Prostate gland (tissue), 2 donors: Measurements from ENCODE around the gene FBXW8. TPM values are rescaled to one million over a fixed set of nuclear protein-coding genes. Genes with fewer than 3 reads are reported as not detected.

ENCODE experiments used
- DNase-seq: peaks from one replicate; pipeline ENCODE4 v3.0.0-alpha.2; 2019; ENCODE audit warnings: low spot score
- H3K27ac ChIP-seq, 2 donors: fragments of 200-600 bp; sonication (generic); 2 replicates each; pipeline ENCODE4 v1.5.1; 2017 to 2019
- H3K27me3 ChIP-seq: fragments of 200-600 bp; sonication (generic); replicated peaks from 2 replicates; pipeline ENCODE4 v1.5.1; 2019; ENCODE audit not compliant: insufficient read depth
- H3K36me3 ChIP-seq, 2 donors: fragments of 200-600 bp; sonication (generic); 1 replicate in 1 of 2; 2 replicates in 1 of 2; pipeline versions ENCODE4 v1.5.1 to v1.8.1; 2017 to 2019
- H3K4me1 ChIP-seq: fragments of 200-600 bp; sonication (generic); replicated peaks from 2 replicates; pipeline ENCODE4 v1.5.1; 2019
- H3K4me3 ChIP-seq, 2 donors: fragments of 200-600 bp; sonication (generic); 2 replicates each; pipeline ENCODE4 v1.5.1; 2017 to 2019
- H3K9me3 ChIP-seq: fragments of 200-600 bp; sonication (generic); 2 replicates; pipeline ENCODE4 v1.5.1; 2017
- POLR2A ChIP-seq: fragments of 450-650 bp; IDR thresholded peaks from one replicate; pipeline ENCODE4 v1.6.1; 2016; ENCODE audit warnings: antibody characterized with exemption, mild to moderate bottlenecking
- POLR2AphosphoS5 ChIP-seq: sonication (generic); formaldehyde crosslinking; IDR thresholded peaks from one replicate; pipeline ENCODE4 v1.6.1; 2017; ENCODE audit warnings: antibody characterized with exemption
- WGBS: methylation state at CpG from one replicate; pipeline ENCODE4 v1.1.5; 2018; 5-methylcytosine and 5-hydroxymethylcytosine counted together
- intact Hi-C: fragments of 100-400 bp; cut with DNase I; formaldehyde crosslinking; loops from one replicate; pipeline ENCODE4 v1.14.2; 2022
- total RNA-seq, 2 donors: library from RNA; depleted of rRNA; stranded (reverse); fragments of >200 nt; gene quantifications; one replicate each; pipeline ENCODE4 v1.1.0, GENCODE V29; 2016
- TF ChIP-seq, protein P1 (sequence below), 4 experiments: fragments of 200-600 bp in 2 of 4; fragments of 450-650 bp in 2 of 4; sonication (generic) in 2 of 4; IDR thresholded peaks; 1 replicate in 3 of 4; 2 replicates in 1 of 4; pipeline ENCODE4 v1.5.1; 2016 to 2019; ENCODE audit warnings: antibody characterized with exemption in 4 of 4, mild to moderate bottlenecking in 2 of 4, moderate library complexity in 2 of 4

FBXW8 gene
- total RNA-seq, 2 donors from 2014 or later, result 20.8 to 26.7 TPM

- DNase-seq, result no peak
- no peaks in the 10 kb centered on the region for H3K27me3 ChIP-seq
- no peak overlapping the region for H3K4me3 ChIP-seq
- WGBS, result 75% methylated on average over 1 of the region's 1 CpG
- no peak overlapping the region for H3K27ac ChIP-seq
- no peaks in the 10 kb centered on the region for H3K4me1 ChIP-seq
- intact Hi-C loops, result no loop called here
- H3K36me3 ChIP-seq, result no peaks in the 10 kb centered on the region
- H3K9me3 ChIP-seq, result no peaks in the 10 kb centered on the region
- TF ChIP-seq, protein P1, sequence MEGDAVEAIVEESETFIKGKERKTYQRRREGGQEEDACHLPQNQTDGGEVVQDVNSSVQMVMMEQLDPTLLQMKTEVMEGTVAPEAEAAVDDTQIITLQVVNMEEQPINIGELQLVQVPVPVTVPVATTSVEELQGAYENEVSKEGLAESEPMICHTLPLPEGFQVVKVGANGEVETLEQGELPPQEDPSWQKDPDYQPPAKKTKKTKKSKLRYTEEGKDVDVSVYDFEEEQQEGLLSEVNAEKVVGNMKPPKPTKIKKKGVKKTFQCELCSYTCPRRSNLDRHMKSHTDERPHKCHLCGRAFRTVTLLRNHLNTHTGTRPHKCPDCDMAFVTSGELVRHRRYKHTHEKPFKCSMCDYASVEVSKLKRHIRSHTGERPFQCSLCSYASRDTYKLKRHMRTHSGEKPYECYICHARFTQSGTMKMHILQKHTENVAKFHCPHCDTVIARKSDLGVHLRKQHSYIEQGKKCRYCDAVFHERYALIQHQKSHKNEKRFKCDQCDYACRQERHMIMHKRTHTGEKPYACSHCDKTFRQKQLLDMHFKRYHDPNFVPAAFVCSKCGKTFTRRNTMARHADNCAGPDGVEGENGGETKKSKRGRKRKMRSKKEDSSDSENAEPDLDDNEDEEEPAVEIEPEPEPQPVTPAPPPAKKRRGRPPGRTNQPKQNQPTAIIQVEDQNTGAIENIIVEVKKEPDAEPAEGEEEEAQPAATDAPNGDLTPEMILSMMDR (IDR thresholded peaks at IDR 0.05), result no peak
- TF ChIP-seq POLR2AphosphoS5 (no peak), POLR2A (no peak)
These were observed 69.3 kb downstream of the FBXW8 start for GRCh38 chr12:116980083-116980482.

GRCh38 chr12:116982791-116983411 is 72.2 kb downstream of the FBXW8 start:
- Histone ChIP-seq H3K27me3 (no peaks in the 10 kb centered on the region), H3K9me3 (no peaks in the 10 kb centered on the region), H3K27ac (no peak overlapping the region), H3K4me1 (no peaks in the 10 kb centered on the region), H3K36me3 (no peaks in the 10 kb centered on the region), H3K4me3 (no peak overlapping the region)
- TF ChIP-seq POLR2AphosphoS5 (no peak), POLR2A (no peak)
- DNase-seq, result no peak
- 66% methylated on average over 10 of the region's 10 CpGs for WGBS
- intact Hi-C loops, result no loop called here

DNA sequence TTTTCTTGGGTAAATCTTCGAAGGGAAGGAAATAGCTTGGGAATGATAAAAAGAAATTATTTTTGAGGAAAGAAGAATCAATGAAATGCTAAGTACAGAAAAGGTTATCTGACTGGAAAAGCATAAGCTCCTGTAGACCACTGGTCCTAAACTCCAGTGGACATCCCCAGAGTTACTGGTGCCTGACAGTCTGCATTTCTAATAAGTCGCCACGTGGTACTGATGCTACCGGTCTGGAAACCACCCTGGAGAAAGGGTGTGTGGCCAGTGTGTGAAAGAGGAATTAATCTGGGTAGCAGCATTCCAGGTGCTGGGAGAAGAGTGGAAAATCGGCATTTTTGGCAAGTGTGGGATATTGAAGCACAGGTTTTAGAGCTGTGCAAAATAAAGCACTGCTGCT is 73.3 kb downstream of the FBXW8 start:
- no peak for DNase-seq
- Histone ChIP-seq H3K4me3 (no peak overlapping the region), H3K27ac (no peak overlapping the region), H3K9me3 (no peaks in the 10 kb centered on the region), H3K4me1 (no peaks in the 10 kb centered on the region), H3K36me3 (no peaks in the 10 kb centered on the region), H3K27me3 (no peaks in the 10 kb centered on the region)
- WGBS, result 55% methylated on average over 5 of the region's 5 CpGs
- TF ChIP-seq POLR2A (no peak), POLR2AphosphoS5 (no peak)
- TF ChIP-seq, protein P1 (IDR thresholded peaks at IDR 0.05), result no peak
- intact Hi-C loops, result no loop called here

DNA sequence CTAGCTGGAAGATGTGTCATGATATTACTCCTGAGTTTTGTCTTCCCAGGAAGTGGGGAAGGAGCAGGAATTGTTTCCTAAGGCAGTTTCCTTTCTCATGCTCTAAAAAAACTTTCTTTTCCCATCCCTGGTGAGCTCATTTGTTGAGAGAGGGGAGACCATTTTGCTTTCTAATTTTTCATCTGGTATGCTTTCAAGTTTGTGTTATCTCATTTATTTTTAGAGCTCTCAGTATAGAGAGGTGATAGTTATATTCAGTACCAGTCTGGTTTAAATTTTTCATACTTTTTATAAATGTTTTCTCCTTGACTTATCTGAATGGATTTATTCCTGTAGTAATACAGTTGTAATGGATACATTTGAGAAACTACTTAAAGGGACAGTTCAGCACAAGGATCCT is 79.6 kb downstream of the FBXW8 start:
- TF ChIP-seq POLR2AphosphoS5, result no peak
- TF ChIP-seq, protein P1 (IDR thresholded peaks at IDR 0.05), result no peak
- no peak for TF ChIP-seq POLR2A
- Histone ChIP-seq H3K27ac (no peak overlapping the region), H3K9me3 (no peaks in the 10 kb centered on the region), H3K4me3 (no peak overlapping the region), H3K36me3 (no peaks in the 10 kb centered on the region), H3K4me1 (no peaks in the 10 kb centered on the region), H3K27me3 (no peaks in the 10 kb centered on the region)
- intact Hi-C loops, result no loop called here
- no peak for DNase-seq

DNA sequence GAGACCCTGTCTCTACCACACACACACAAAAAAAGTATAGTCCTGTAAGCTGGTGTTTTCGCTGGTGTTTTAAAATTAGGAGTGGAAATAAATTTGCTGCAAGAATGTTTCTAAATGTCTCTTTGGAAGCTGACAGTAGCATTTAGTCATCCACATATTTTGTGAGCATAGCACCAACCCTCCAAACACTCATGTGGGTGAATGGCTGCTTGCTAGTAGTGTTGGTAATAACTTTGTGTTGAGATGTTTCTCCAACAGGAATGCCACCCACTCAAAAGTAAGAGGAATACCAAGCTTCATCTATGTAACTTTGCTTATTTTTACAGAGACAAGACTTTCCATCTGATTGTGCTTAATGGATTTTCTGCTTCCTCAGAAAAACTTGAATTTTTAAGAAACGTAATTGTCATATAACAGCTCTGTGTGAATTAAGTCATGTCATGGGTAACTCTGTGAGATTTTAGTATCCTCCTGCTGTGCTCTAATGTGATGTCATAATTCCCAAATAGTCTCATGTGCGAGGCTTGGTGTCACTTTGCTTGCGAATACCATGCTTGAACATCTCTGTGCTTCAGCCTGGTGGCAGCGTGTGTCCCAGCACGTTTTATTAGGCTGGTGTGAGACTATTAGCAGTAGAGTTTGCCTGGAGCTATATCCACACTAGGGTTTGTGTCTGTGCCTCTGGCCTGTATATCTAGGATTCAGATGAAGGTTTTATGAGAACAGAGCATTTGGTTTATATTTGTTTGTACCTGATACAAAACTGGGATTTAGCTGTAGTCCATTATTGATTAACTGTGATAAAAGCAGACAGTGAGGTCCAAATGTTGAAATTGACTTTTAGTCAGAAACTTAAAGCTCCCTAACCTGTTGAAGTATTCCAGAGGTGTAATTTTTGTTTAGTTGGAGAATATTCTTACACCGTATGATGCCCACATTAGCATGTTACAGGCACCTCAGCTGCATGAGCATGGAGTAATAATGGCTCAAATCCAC is 80.5 kb downstream of the FBXW8 start:
- Histone ChIP-seq H3K9me3 (no peaks in the 10 kb centered on the region), H3K36me3 (no peaks in the 10 kb centered on the region), H3K4me3 (no peak overlapping the region), H3K4me1 (no peaks in the 10 kb centered on the region), H3K27ac (no peak overlapping the region), H3K27me3 (no peaks in the 10 kb centered on the region)
- peak; percentile 21 for DNase-seq
- TF ChIP-seq POLR2A (no peak), POLR2AphosphoS5 (no peak)
- TF ChIP-seq, protein P1 (IDR thresholded peaks at IDR 0.05), result no peak
- intact Hi-C loops, result no loop called here
- 47% methylated on average over 7 of the region's 7 CpGs for WGBS
